HG02973 (cell line): Measurements from ENCODE around the gene CAPN9.
"Not testable (repeated sequence)": the region's sequence is repeated elsewhere in the genome, so short reads cannot be mapped to it uniquely, and the experiment has no call there.

ENCODE experiments used
- ATAC-seq: cut with Tn5 transposase; IDR thresholded peaks from one replicate; pipeline ENCODE4 v1.9.1; 2021; ENCODE audit warnings: moderate library complexity; ENCODE audit not compliant: unreplicated experiment

CAPN9 gene, protein sequence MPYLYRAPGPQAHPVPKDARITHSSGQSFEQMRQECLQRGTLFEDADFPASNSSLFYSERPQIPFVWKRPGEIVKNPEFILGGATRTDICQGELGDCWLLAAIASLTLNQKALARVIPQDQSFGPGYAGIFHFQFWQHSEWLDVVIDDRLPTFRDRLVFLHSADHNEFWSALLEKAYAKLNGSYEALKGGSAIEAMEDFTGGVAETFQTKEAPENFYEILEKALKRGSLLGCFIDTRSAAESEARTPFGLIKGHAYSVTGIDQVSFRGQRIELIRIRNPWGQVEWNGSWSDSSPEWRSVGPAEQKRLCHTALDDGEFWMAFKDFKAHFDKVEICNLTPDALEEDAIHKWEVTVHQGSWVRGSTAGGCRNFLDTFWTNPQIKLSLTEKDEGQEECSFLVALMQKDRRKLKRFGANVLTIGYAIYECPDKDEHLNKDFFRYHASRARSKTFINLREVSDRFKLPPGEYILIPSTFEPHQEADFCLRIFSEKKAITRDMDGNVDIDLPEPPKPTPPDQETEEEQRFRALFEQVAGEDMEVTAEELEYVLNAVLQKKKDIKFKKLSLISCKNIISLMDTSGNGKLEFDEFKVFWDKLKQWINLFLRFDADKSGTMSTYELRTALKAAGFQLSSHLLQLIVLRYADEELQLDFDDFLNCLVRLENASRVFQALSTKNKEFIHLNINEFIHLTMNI

DNA sequence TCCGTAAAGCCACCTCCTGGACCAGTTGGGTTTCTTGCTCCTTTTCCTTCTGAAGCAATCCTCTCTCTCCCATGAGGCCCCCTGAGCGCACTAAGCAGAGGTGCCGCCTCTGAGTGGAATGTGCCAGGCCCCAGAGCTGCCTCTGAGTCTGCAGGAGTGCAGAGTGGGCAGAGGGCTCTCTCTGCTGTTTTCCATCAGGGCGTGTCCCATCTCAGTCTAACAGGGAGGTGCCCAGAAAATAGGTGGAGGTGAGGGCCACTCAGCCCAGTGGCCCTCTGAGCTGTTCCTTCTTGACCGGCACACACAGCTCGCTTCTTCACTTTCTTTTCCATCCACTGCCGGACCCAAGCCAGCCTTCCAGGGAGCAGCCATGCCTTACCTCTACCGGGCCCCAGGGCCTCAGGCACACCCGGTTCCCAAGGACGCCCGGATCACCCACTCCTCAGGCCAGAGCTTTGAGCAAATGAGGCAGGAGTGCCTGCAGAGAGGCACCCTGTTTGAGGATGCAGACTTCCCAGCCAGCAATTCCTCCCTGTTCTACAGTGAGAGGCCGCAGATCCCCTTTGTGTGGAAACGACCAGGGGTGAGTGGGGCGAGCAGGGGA is at the start of gene CAPN9:
CAPN9 (plus strand) TSS at position 262 of the 604 bp plus-strand sequence; CDS start at position 371, 109 bp downstream.
- no peak for ATAC-seq

DNA sequence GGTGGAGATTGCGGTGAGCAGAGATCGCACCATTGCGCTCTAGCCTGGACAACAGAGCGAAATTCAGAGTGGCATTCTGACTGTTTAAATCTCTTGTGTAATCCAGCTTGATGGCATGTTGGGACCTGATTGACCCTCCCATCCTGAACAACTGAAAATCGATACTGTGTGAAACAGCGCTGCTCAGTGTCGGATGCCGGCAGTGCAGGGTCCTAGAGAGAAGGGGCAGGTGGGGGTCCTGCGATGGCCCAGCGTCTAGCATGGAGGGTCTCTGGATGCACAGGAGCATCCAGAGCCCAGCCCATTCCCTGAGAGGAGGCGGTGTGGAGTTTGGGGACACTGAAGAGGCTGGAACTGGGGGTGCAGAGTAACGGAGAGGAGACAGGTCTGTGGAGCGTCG is 49.1 kb upstream of the CAPN9 start:
- no peak for ATAC-seq

DNA sequence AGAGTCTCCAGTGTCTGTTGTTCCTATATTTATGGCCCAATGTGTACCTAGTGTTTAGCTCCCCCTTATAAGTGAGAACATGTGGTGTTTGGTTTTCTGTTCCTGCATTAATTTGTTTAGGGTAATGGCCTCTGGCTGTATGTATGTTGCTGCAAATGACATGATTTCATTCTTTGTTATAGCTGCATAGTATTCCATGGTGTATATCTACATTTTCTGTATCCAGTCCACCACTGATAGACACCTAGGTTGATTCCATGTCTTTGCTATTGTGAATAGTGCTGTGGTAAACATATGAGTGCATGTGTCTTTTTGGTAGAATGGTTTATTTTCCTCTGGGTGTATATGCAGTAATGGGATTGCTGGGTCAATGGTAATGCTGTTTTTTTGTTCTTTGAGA is 48.2 kb upstream of the CAPN9 start:
- ATAC-seq, result not testable (repeated sequence)

DNA sequence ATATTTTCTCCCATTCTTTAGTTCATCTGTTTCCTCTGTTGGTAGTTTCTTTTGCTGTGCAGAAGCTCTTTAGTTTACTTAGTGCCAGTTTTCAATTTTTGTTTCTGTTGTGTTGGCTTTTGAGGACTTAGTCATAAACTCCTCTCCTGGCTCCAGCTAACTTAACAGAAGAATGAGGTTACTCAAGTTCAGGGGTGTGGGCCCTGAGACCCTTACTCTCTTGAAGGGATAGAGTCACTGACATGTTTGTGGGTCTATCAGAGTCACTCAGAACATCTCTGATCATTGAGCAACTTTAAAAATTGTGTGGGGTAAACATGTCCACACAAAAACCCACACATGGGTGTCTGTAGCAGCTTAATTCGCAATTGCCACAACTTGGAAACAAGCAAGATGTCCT is 47.5 kb upstream of the CAPN9 start:
- ATAC-seq, result no peak

DNA sequence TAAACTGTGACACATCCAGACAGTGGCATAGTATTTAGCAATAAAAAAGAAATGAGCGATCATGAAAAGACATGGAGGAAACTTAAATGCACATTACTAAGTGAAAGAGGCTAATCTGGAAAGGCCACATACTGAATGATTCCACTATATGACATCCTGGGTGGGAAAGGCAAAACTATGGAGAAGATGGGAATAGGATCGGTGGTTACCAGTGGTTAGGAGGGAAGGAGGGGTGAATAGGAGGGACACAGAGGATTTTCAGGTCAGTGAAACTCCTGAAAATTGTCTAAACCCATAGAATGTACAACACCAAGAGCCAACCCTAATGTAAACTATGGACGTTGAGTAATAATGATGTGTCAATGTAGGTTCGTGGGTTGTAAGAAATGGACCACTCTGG is 47.1 kb upstream of the CAPN9 start:
- no peak for ATAC-seq

DNA sequence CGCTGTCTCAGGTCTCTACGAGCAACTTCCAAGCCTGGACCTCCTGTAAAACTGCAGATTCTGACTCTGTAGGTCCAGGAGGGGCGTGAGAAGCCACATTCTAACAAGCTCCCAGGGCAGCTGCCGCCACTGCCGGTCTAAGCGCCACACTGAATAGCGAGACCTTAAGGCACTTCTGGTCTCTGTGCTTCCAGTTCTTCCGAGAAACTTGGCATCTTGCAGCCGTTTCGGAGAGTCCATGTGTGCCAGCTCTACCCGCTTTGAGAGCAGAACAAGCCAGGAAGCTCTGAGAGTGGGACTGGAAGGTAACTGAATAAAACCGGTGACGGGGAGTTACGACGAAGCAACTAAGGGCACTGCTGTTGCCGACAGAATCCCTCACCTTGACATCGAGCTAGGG is 45.8 kb upstream of the CAPN9 start:
- no peak for ATAC-seq

DNA sequence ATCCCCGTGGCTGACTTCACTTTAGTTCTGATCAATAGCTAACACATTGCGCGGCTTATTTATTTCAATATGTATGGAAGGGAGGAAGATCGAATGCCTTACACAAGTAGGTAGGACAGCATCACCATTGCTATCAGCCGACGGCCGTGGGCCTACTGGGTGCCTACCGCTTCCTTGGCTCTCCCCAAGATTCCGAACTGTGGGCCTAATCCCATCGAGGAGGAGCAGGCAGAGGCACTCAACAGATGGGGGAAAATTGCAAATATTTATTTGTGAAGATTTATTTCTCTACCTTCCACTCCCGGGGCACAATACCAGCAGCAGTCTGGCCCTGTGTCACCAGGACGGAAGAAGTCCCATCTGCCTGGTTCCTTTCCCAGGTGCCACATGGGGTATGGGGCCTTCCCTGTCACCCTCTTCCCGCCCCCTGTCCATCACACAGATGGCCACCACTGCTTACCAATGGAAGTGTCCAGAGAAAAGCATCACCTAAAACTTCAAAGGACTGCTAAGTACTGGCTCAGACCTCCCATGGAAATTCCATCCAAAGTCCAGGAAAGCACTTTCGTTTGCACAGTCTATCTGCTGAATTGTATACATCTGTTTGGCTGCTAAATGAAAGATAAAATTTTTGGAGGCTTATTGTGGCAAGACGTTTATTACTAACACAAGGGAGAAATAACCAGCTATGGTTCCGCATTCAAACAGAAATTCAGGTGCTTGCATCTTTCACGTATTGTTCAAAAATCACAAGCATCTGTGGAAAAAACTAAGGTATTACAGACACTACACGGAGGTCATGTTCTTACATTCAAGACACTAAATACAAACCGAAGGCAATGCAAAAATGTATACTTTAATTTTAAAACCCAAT is 45.1 kb upstream of the CAPN9 start:
- ATAC-seq, result no peak

DNA sequence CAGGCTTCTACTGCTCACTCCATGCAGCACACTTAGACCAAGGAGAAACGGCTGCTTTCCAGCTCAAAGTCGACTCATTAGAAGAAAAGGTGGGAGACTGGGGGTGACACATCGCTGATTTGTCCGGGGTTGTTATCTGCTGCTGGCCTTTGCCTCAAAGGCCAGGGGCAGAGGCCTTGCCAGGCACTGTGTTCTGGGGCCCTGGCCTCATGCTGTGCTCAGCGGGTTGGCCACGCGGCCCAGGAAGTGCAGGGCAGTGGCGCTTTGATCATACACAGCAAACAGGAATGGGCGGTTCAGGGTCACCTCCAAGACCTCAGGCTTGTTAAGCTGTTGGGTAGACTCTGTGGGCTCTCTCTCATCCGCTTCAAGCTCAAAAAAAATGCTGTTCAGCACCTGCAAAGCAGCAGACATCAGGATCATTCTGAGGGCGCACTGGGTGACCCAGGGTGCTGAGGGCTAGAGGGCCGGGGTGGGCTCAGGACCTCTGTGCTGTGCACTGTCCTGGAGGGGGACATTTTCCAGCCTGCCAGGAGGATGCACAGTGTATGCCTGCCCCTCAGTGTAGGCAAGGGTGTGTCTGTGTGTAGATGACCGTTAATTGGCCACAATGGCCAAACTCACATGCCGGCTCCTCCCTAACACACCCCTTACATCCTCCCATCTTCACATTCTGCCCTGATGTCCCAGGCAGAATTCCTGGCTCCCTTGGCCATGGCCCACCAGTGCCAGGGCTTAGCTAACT is 44.1 kb upstream of the CAPN9 start:
- ATAC-seq, result no peak

DNA sequence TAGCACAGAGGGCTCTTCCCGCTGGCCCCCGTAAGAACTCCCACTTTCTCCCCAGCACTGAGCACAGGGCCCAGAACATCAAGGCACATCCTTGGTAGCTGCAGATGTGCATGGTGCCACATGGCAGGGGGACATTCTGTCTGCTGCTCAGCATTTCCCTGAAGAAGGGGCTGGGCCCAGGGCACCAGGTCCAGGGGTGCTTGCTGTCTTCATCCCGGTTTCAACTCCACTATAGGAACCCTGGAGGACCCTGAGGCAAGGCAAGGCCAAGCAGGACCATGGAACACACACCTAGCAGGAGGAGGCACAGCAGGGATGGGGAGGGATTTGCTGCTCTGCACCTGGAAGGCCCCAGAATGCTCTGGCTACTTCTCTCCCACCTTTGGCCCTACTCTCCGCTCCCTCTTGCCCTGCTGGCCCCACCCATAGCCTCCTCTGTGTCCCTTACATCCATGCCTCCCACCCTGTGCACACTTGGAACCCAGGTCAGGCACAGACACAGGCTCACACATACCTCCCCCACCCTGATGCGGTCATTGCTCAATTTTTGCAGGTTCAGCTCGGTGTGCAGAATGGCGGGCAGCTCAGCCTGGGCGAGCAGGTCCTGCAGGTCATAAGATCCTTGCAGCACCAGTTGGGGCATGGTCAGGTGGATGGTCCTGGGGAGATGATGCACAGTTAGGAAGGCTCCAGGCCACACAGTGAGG is 43.4 kb upstream of the CAPN9 start:
- no peak for ATAC-seq

DNA sequence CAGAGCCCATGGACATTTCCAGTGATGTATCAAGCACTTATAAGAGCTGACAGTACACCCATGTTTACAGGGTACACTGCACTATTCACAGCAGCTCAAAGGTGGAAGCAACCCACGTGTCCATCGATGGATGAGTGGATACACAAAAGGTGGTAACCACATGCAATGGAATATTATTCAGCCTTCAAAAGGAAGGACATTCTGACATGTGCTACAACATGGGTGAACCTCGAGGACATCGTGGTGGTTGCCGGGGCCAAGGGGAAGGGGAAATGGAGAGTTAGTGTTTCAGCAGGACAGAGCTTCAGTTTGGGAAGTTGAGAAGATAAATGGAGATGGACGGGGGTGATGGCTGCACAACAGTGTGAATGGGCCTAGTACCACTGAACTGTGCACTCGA is 42.4 kb upstream of the CAPN9 start:
- no peak for ATAC-seq

DNA sequence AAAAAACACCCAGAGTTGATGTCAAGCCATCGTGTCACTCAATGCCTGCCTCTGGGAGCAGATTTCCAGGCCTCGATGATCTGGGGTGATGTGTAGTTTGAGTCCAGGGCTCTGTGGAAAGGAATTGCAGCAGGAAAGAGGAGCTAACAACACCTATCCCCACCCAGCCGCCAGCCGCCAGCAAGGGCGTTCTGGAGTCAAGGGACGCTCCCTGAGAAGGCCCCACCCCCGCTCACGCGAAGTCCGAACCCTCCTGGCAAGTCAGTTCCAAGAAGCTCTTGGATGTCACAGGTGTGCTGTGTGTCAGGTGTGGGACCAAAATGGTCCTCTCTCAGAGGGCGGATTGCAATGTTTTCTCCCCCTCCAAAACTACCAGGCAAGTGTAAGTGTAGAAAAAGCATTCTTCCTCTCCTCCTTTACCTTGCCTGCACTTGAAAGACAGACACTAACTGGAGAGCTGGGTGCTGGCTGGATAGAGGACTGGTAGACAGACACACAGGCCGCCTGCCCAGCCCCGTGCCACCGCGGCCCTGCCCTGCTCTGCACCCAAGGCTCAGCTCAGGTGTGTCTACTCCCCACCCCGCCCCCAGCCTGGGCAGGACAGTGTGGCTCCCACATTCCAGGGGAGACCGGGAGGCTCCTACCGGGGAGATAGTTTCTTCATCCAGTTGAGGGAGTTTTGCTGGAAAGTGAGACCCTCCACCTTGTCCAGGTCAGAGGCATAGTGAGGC is 41.7 kb upstream of the CAPN9 start:
- no peak for ATAC-seq

DNA sequence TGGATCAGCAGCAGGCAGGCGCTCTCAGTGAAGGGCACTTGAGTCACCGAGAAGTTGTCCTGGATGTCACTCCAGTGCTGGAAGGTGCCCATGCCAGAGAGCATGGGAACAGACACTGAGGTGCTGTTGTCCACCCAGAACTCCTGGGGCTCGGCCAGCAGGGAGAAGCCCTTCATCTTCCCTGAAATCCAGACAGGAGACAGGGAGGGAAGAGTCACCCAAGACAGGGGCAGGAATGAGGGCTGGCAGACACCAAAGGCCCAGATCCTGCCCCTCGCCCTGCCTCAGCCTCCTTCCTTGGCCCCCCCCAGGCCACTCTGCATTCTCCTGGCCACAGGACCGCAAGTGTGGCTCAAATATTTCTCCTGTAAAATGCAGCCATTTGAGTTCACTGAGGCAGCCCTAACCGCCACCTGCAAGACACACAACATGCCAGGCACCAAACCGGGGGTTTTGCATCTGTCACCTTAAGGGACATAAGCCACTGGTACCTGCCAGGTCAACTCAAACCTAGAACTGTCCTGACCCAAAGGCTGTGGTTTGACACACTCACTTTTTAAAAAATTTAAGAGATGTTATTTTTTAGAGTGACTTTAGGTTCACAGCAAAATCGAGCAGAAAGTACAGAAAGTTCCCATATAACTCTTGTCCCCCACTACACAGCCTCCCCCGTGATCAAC is 41.0 kb upstream of the CAPN9 start:
- ATAC-seq, result no peak

DNA sequence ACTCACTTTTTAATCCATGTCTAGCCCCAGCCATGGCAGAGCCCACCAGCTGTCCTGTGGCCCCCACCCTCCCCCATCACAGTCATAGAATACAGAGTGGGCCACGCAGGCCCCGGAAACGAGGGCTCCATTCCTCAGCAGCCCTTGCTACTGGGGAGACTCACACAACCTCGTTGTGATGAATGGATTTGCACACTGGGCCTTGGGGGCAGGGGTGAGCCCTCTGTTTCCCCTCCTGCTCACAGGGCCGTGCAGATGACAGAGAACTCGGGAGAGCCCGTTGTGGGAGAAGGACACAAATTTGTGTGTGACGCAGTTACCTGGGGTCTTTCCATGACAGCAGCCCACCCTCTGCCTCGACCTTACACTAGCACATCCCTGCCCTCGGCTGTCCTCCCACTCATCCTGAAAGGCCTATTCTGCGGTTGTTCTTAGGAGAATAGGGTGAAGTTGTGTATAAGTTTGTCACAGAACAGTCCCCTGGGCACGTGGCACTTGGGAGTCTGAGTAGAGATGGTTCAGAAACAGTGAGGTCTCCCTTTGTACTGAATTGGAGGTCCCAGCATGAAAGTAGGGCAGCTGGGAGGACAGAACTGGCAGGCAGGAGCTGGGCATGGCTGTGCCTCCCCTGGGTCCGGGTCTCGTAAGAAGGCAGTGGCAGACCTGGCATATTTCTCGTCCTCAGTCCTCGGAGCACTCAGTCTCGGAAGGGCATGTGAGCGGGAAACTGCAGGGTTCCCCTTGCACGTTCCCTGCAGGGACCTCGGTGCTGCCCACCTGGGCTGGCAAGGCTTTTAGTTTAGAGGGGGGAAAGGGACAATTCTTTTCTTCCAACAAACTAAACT is 40.1 kb upstream of the CAPN9 start:
- ATAC-seq, result no peak

DNA sequence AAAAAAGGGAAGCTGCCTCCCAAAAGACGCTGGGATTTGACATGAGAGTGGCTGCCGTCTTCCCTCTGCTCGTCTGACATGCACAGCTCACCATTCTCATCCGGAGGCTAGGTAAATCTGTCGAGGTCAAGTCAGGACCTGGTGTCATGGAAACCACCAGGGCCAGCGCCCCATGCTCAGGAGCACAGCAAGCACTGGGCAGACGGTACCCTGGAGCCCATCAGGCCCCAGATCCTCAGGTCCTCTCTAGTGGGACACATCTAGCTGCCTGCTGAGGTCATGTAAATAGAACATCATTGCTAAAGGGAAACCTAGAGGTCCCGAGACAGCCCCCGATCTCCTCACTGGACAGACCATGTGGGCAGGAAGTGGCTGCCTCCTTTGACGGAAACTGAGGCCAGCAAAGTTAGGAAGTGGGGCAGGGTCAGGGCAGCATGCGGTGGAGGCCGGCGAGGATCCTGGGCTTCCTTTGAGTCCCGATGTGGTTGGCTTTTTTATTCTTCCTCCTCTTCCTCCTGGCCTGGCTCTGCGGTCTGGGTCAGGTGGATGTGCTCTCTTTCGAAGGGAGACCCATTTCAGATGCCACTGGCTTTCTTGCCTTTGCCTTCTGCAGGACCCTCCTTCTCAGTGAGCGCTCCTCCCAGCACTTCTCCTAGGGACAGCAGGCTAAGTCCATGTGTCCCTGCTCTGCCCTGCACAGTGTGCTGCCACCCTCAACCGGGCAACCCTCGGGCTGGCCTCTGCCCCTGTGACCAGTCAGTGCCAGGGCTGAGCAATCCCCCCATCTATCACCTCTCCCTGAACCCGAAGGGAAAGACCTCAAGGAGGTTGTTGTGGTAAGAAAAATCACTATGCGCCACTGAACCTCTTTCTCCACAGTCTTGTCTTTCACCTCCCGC is 39.2 kb upstream of the CAPN9 start:
- ATAC-seq, result no peak

DNA sequence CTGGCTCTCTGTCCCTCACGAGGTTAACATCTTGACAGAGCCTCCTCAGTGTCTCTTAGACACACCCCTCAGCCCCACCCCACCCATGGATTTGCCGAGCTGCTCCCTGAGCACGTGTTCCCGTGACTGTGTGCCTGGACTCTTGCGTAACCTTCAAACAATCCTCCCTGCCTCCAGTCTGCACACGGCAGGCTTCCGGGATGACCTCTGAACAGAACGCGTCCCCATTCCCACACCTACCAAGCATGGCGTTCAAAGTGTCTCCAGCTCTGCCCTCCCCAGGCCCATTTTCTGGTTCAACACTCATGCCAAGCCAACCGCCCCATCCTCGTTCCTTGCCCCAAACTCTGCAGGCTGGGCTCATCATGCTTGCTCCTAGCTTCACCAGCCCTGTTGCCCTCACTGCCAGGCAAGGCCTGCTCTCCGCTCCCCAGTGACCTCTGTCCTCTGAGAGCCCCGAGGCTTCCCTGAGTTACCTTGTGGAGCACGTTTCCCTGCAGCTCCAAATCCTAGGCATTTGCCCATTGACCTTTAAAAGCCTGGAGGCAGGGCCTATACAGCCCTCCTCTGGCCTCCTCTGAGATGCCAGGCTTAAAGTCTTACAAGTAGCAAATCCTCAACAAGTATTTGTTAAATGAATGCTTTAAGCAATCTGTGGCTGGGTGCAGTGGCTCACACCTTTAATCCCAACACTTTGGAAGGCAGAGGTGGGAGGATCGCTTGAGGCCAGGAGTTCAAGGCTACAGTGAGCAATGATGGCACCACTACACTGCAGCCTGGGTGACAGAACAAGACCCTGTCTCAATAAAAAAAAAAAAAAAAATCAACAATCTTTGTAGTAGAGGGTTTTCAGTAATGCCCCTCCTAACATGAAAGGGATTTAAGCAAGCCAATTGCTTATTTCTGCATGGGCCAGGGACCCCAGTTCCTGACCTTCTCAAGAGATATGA is 38.3 kb upstream of the CAPN9 start:
- ATAC-seq, result no peak
